ENCODE data around the gene EXOC4. TPM values are rescaled to one million over a fixed set of nuclear protein-coding genes. Genes with fewer than 3 reads are reported as not detected.

EXOC4 gene
- total RNA-seq, 1 donor from 2014 or later, result 99.2 TPM

- intact Hi-C loops (cut with DNase I), result no loop called here
- DNase-seq (ENCODE audit: extremely low spot score in 2 of 2), result no peak
- Histone ChIP-seq H3K4me1 (no peaks in the 10 kb centered on the region), H3K27me3 (no peaks in the 10 kb centered on the region), H3K9me3 (no peaks in the 10 kb centered on the region), H3K36me3 (no peaks in the 10 kb centered on the region), H3K4me3 (no peak overlapping the region), H3K27ac (no peak overlapping the region)
- TF ChIP-seq POLR2AphosphoS5 (IDR thresholded peaks at IDR 0.05; ENCODE audit: insufficient read depth in 1 of 2, low read depth in 1 of 2) (no peak), POLR2A (IDR thresholded peaks at IDR 0.05) (no peak), CTCF (IDR thresholded peaks at IDR 0.05) (no peak)
Measured at GRCh38 chr7:133502498-133502897, 249.6 kb downstream of the EXOC4 start.

GRCh38 chr7:133502972-133503371, 250.1 kb downstream of the EXOC4 start:
- H3K36me3 ChIP-seq, result no peaks in the 10 kb centered on the region
- H3K4me1 ChIP-seq, result no peaks in the 10 kb centered on the region
- no peaks in the 10 kb centered on the region for H3K9me3 ChIP-seq
- TF ChIP-seq POLR2A (IDR thresholded peaks at IDR 0.05), result no peak
- no peak for TF ChIP-seq POLR2AphosphoS5 (IDR thresholded peaks at IDR 0.05; ENCODE audit: insufficient read depth in 1 of 2, low read depth in 1 of 2)
- no peak for TF ChIP-seq CTCF (IDR thresholded peaks at IDR 0.05)
- H3K27ac ChIP-seq, result no peak overlapping the region
- DNase-seq (ENCODE audit: extremely low spot score in 2 of 2), result no peak
- intact Hi-C loops (cut with DNase I), result no loop called here
- H3K27me3 ChIP-seq, result no peaks in the 10 kb centered on the region
- no peak overlapping the region for H3K4me3 ChIP-seq

GRCh38 chr7:133504825-133505224, 251.9 kb downstream of the EXOC4 start:
- TF ChIP-seq POLR2AphosphoS5 (IDR thresholded peaks at IDR 0.05; ENCODE audit: insufficient read depth in 1 of 2, low read depth in 1 of 2) (no peak), POLR2A (IDR thresholded peaks at IDR 0.05) (no peak), CTCF (IDR thresholded peaks at IDR 0.05) (no peak)
- Histone ChIP-seq H3K9me3 (no peaks in the 10 kb centered on the region), H3K27me3 (no peaks in the 10 kb centered on the region), H3K4me1 (no peaks in the 10 kb centered on the region), H3K36me3 (no peaks in the 10 kb centered on the region), H3K4me3 (no peak overlapping the region), H3K27ac (no peak overlapping the region)
- intact Hi-C loops (cut with DNase I), result no loop called here
- no peak for DNase-seq (ENCODE audit: extremely low spot score in 2 of 2)

GRCh38 chr7:133509822-133510221, 256.9 kb downstream of the EXOC4 start:
- H3K36me3 ChIP-seq, result no peaks in the 10 kb centered on the region
- TF ChIP-seq CTCF (IDR thresholded peaks at IDR 0.05), result no peak
- no peak for TF ChIP-seq POLR2AphosphoS5 (IDR thresholded peaks at IDR 0.05; ENCODE audit: insufficient read depth in 1 of 2, low read depth in 1 of 2)
- no peak for TF ChIP-seq POLR2A (IDR thresholded peaks at IDR 0.05)
- H3K27ac ChIP-seq, result no peak overlapping the region
- H3K4me1 ChIP-seq, result no peaks in the 10 kb centered on the region
- intact Hi-C loops (cut with DNase I), result no loop called here
- no peak overlapping the region for H3K4me3 ChIP-seq
- DNase-seq (ENCODE audit: extremely low spot score in 2 of 2), result no peak
- no peaks in the 10 kb centered on the region for H3K9me3 ChIP-seq
- no peaks in the 10 kb centered on the region for H3K27me3 ChIP-seq

- no peak for TF ChIP-seq CTCF (IDR thresholded peaks at IDR 0.05)
- TF ChIP-seq POLR2AphosphoS5 (IDR thresholded peaks at IDR 0.05; ENCODE audit: insufficient read depth in 1 of 2, low read depth in 1 of 2), result no peak
- no peak for TF ChIP-seq POLR2A (IDR thresholded peaks at IDR 0.05)
- intact Hi-C loops (cut with DNase I), result no loop called here
- H3K4me1 ChIP-seq, result no peaks in the 10 kb centered on the region
- H3K4me3 ChIP-seq, result no peak overlapping the region
- no peak overlapping the region for H3K27ac ChIP-seq
- no peak for DNase-seq (ENCODE audit: extremely low spot score in 2 of 2)
- H3K27me3 ChIP-seq, result no peaks in the 10 kb centered on the region
- H3K9me3 ChIP-seq, result no peaks in the 10 kb centered on the region
- no peaks in the 10 kb centered on the region for H3K36me3 ChIP-seq
Measured at GRCh38 chr7:133510326-133511055, 257.6 kb downstream of the EXOC4 start.

All from vagina (tissue), 2 donors.